ENCODE results near the gene CCDC88A.

- TF ChIP-seq CTCF (IDR thresholded peaks at IDR 0.05; ENCODE audit: low read depth, low read length) (no peak), EZH2phosphoT487 (IDR thresholded peaks at IDR 0.05; ENCODE audit: low read depth) (no peak)
Observed at GRCh38 chr2:55416786-55417568, 2.7 kb downstream of the CCDC88A start.

Measured in OCI-LY3 (cell line).